ENCODE measurements around the gene ROBO2. TPM values are rescaled to one million over a fixed set of nuclear protein-coding genes. Genes with fewer than 3 reads are reported as not detected.

Gene ROBO2
- total RNA-seq, 1 donor from 2014 or later: 330 TPM

DNA sequence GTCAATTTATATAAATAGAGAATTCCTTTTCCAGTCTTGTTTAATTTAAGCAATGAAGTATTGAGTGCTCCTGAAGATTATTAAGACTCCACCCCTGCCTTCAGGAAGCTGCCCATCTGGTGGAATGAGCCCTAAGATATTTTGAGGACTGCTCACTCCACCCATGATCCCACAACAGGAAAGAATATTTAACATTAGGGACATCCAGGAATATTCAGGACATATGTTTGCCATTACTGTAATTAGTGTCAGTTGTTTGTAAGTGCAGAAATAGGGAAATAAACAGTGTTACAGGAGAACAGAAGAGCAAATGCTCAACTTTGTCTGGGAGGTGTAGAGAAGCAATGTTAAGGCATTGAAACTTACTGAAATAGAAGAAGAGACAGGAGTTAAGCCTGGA lies 375.0 kb downstream of the ROBO2 start:
- Mint-ChIP-seq H3K4me1 (ENCODE audit: low read depth, unreplicated experiment) (peaks cover 17% of the 10 kb centered on the region), H3K4me3 (ENCODE audit: unreplicated experiment) (no peak overlapping the region), H3K9me3 (ENCODE audit: unreplicated experiment) (peaks cover 10% of the 10 kb centered on the region), H3K27me3 (ENCODE audit: unreplicated experiment) (peaks cover 10% of the 10 kb centered on the region), H3K36me3 (ENCODE audit: unreplicated experiment) (peaks cover 4% of the 10 kb centered on the region), H3K27ac (ENCODE audit: unreplicated experiment) (peak overlapping the region; percentile 0)
- no peak for DNase-seq
- TF ChIP-seq, protein P1, sequence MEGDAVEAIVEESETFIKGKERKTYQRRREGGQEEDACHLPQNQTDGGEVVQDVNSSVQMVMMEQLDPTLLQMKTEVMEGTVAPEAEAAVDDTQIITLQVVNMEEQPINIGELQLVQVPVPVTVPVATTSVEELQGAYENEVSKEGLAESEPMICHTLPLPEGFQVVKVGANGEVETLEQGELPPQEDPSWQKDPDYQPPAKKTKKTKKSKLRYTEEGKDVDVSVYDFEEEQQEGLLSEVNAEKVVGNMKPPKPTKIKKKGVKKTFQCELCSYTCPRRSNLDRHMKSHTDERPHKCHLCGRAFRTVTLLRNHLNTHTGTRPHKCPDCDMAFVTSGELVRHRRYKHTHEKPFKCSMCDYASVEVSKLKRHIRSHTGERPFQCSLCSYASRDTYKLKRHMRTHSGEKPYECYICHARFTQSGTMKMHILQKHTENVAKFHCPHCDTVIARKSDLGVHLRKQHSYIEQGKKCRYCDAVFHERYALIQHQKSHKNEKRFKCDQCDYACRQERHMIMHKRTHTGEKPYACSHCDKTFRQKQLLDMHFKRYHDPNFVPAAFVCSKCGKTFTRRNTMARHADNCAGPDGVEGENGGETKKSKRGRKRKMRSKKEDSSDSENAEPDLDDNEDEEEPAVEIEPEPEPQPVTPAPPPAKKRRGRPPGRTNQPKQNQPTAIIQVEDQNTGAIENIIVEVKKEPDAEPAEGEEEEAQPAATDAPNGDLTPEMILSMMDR (IDR thresholded peaks at IDR 0.05; ENCODE audit: partially characterized antibody, unreplicated experiment): no peak

DNA sequence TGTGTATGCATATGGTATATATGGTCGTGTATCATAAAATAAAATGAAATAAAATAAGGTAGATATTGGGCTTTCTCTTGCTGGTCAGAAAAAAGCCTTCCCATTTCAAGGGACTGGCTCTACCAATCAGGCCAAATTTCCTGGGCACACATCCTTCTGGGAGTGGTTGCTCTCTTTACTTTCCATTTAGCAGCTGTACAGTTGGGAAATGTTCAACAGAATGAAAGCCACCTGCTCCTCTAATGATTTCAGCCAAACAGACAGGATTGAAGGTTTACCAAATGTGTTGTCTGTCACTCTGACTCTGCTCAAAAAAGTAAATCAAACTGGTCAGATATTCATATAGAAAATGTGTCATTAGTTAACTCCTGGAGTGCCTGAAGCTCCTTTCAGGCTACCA lies 380.4 kb downstream of the ROBO2 start:
- Mint-ChIP-seq H3K9me3 (ENCODE audit: unreplicated experiment) (peaks cover 3% of the 10 kb centered on the region), H3K36me3 (ENCODE audit: unreplicated experiment) (no peaks in the 10 kb centered on the region), H3K27me3 (ENCODE audit: unreplicated experiment) (peaks cover 2% of the 10 kb centered on the region), H3K27ac (ENCODE audit: unreplicated experiment) (peak overlapping the region; percentile 76), H3K4me1 (ENCODE audit: low read depth, unreplicated experiment) (peaks cover 32% of the 10 kb centered on the region), H3K4me3 (ENCODE audit: unreplicated experiment) (peak overlapping the region; percentile 64)
- TF ChIP-seq, protein P1 (IDR thresholded peaks at IDR 0.05; ENCODE audit: partially characterized antibody, unreplicated experiment): no peak
- no peak for DNase-seq

DNA sequence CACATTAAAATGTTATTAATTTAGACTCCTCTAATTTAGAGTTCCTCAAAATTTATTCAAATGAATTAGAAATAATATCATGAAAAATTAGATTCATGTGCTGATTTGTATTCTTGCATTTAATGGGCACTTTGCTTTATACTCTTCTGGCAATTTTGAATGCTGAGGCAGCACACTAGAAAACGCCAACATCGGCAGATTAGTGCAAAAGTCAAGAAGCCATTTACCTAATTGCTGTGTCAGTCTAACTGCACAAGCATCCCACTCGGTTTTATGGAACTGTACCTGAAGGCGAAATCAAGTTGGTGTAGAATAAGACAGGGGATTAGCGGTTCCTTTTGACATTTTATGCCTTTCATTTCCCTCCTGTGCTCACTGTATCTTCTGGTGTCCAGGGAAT lies 382.0 kb downstream of the ROBO2 start:
- DNase-seq: no peak
- Mint-ChIP-seq H3K36me3 (ENCODE audit: unreplicated experiment) (no peaks in the 10 kb centered on the region), H3K9me3 (ENCODE audit: unreplicated experiment) (peaks cover 2% of the 10 kb centered on the region), H3K27ac (ENCODE audit: unreplicated experiment) (peak overlapping the region; percentile 49), H3K27me3 (ENCODE audit: unreplicated experiment) (peaks cover 2% of the 10 kb centered on the region), H3K4me3 (ENCODE audit: unreplicated experiment) (no peak overlapping the region), H3K4me1 (ENCODE audit: low read depth, unreplicated experiment) (peaks cover 35% of the 10 kb centered on the region)
- TF ChIP-seq, protein P1 (IDR thresholded peaks at IDR 0.05; ENCODE audit: partially characterized antibody, unreplicated experiment): no peak

DNA sequence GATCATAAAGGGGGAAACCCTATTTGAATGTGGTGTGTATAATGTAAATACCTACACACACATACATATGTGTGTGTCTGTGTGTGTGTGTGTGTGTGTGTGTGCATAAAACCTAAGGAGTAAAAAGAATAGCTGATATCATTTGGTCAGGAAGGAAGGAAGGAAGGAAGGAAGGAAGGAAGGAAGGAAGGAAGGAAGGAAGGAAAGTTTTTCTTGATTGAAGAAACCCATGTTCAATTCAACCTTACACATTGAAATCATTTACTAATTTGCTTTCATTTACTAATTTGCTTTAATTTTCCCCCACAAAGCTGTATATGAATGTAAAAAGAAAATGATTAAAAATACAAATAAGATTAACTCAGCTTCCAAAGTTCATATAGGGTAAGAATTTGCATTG lies 386.6 kb downstream of the ROBO2 start:
- Mint-ChIP-seq H3K27ac (ENCODE audit: unreplicated experiment) (no peak overlapping the region), H3K4me3 (ENCODE audit: unreplicated experiment) (no peak overlapping the region), H3K9me3 (ENCODE audit: unreplicated experiment) (peaks cover 2% of the 10 kb centered on the region), H3K27me3 (ENCODE audit: unreplicated experiment) (peaks cover 2% of the 10 kb centered on the region), H3K36me3 (ENCODE audit: unreplicated experiment) (no peaks in the 10 kb centered on the region), H3K4me1 (ENCODE audit: low read depth, unreplicated experiment) (peaks cover 27% of the 10 kb centered on the region)
- DNase-seq: no peak
- TF ChIP-seq, protein P1 (IDR thresholded peaks at IDR 0.05; ENCODE audit: partially characterized antibody, unreplicated experiment): no peak

DNA sequence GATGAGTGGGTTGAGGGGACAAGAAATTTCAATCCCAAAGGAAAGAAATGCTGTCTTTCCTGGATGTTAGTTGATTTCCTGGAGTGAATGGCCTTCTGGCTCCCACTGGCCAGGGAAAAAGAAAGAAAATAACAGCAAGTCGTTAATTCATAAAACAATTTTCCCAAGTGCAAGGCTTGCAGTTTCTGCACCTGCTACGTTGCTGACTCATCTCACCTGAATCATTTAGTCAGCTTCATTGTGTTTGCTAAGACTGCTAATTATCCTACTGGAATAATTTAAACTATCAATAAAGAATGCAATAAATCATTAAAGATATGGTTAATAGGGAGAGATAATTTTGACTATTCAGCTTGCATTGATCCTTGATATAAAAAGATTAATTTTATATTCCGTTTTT lies 387.6 kb downstream of the ROBO2 start:
- H3K4me3 Mint-ChIP-seq (ENCODE audit: unreplicated experiment): no peak overlapping the region
- H3K27ac Mint-ChIP-seq (ENCODE audit: unreplicated experiment): no peak overlapping the region
- no peaks in the 10 kb centered on the region for H3K36me3 Mint-ChIP-seq (ENCODE audit: unreplicated experiment)
- no peak for DNase-seq
- H3K9me3 Mint-ChIP-seq (ENCODE audit: unreplicated experiment): peaks cover 2% of the 10 kb centered on the region
- peaks cover 2% of the 10 kb centered on the region for H3K27me3 Mint-ChIP-seq (ENCODE audit: unreplicated experiment)
- TF ChIP-seq, protein P1 (IDR thresholded peaks at IDR 0.05; ENCODE audit: partially characterized antibody, unreplicated experiment): no peak
- H3K4me1 Mint-ChIP-seq (ENCODE audit: low read depth, unreplicated experiment): peaks cover 19% of the 10 kb centered on the region
